Colonic mucosa (tissue), 4 donors: ENCODE measurements around the gene C16orf74. TPM values are rescaled to one million over a fixed set of nuclear protein-coding genes. Genes with fewer than 3 reads are reported as not detected.

ENCODE experiments used
- DNase-seq: peaks from one replicate; pipeline ENCODE4 v3.0.0-alpha.2; 2020
- H3K27ac ChIP-seq: fragments of 200-600 bp; one replicate; pipeline ENCODE4 v1.8.0; 2021
- H3K27me3 ChIP-seq: fragments of 200-600 bp; one replicate; pipeline ENCODE4 v1.8.0; 2021
- H3K36me3 ChIP-seq: fragments of 200-600 bp; one replicate; pipeline ENCODE4 v1.8.0; 2021
- H3K4me1 ChIP-seq: fragments of 200-600 bp; one replicate; pipeline ENCODE4 v1.8.0; 2021; ENCODE audit warnings: mild to moderate bottlenecking
- H3K4me3 ChIP-seq: fragments of 200-600 bp; one replicate; pipeline ENCODE4 v1.8.0; 2021
- H3K9ac ChIP-seq, 2 donors: one replicate each; pipeline ENCODE4 v1.7.0; 2013; ENCODE audit warnings: control low read depth in 2 of 2, low read depth in 2 of 2, low read length in 2 of 2
- H3K9me3 ChIP-seq: fragments of 200-600 bp; one replicate; pipeline ENCODE4 v1.8.0; 2021
- intact Hi-C: fragments of 100-400 bp; cut with DNase I; formaldehyde crosslinking; loops from one replicate; pipeline ENCODE4 v1.14.1; 2022
- total RNA-seq, 2 donors: library from RNA; stranded (reverse); fragmentation: NEBNext Ultra II Directional in 1 of 2; extraction: Animal tissue kit (Norgen Biotek cat#: 25700) in 1 of 2; gene quantifications; one replicate each; pipeline ENCODE4 v1.2.1, GENCODE V29; 2021
- TF ChIP-seq, protein P1 (sequence below): fragments of 200-600 bp; IDR thresholded peaks from one replicate; pipeline ENCODE4 v1.8.0; 2022; ENCODE audit warnings: antibody characterized with exemption, mild to moderate bottlenecking
- donor health status: healthy.
- donor health status: DM: no; HTN: no; CAD: no.
- donor health status: DM: no; HTN: no; CAD: no.

C16orf74 gene
- total RNA-seq, 2 donors from 2014 or later = 0.37 to 0.96 TPM

DNA sequence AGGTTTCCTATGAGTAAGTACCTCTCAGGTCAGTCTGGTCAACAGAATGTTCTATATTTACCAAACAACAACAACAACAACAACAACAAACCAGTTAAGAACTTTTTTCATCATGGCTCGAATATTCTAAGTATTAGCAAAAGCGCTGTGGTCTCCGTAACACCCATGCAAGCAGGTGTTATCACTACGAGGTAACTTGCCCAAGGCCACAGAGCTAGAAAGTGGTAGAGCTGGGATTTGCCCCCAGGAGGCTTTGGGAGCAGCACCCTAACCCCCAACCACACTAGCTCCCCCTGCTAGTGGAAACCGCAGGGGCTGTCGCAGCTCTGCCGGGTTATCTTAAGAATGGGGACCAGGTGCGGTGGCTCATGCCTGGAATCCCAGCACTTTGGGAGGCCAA lies 23.9 kb upstream of the C16orf74 start:
- no peak for DNase-seq
- TF ChIP-seq, protein P1, sequence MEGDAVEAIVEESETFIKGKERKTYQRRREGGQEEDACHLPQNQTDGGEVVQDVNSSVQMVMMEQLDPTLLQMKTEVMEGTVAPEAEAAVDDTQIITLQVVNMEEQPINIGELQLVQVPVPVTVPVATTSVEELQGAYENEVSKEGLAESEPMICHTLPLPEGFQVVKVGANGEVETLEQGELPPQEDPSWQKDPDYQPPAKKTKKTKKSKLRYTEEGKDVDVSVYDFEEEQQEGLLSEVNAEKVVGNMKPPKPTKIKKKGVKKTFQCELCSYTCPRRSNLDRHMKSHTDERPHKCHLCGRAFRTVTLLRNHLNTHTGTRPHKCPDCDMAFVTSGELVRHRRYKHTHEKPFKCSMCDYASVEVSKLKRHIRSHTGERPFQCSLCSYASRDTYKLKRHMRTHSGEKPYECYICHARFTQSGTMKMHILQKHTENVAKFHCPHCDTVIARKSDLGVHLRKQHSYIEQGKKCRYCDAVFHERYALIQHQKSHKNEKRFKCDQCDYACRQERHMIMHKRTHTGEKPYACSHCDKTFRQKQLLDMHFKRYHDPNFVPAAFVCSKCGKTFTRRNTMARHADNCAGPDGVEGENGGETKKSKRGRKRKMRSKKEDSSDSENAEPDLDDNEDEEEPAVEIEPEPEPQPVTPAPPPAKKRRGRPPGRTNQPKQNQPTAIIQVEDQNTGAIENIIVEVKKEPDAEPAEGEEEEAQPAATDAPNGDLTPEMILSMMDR = no peak
- Histone ChIP-seq H3K27ac (no peak overlapping the region), H3K27me3 (no peaks in the 10 kb centered on the region), H3K4me3 (no peak overlapping the region), H3K9me3 (no peaks in the 10 kb centered on the region), H3K4me1 (no peaks in the 10 kb centered on the region), H3K36me3 (no peaks in the 10 kb centered on the region), H3K9ac (no peak overlapping the region)
- intact Hi-C loops = no loop called here

DNA sequence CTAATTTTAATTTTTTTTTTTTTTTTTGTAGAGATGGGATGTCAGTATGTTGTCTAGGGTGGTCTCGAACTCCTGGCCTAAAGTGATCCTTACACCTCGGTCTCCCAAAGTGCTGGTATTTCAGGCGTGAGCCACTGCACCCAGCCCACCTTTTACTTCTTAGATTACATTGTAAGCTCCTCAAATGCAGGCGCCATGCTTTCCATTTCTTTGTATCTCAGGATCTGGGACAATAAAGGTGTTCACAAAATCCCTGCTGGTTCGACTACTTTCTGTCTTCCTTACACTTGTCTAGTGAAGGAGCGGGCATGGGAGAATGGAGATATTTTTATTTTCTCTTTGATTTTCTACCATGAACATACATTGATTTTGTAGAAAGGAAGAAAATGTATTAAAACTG lies 23.2 kb upstream of the C16orf74 start:
- TF ChIP-seq, protein P1 = no peak
- no peaks in the 10 kb centered on the region for H3K36me3 ChIP-seq
- H3K4me1 ChIP-seq = no peaks in the 10 kb centered on the region
- H3K27ac ChIP-seq = no peak overlapping the region
- H3K27me3 ChIP-seq = no peaks in the 10 kb centered on the region
- no peaks in the 10 kb centered on the region for H3K9me3 ChIP-seq
- H3K9ac ChIP-seq = no peak overlapping the region
- DNase-seq = no peak
- intact Hi-C loops = no loop called here
- no peak overlapping the region for H3K4me3 ChIP-seq

DNA sequence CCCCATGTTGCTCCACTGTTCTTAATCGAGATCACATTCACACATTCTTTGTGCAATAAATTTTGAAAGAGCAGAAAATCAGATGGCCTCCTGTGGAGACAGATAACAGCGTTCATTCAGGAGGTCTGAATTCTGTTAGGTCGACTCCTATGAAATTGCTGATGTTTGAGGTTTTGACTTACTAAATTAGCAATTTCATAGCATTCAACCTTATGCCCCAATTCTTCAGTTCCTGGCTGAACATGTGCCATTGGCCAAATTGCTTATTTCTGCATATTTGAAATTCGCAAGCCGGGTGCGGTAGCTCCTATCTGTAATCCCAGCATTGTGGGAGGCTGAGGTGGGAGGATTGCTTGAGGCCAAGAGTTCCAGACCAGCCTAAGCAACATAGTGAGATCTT lies 22.1 kb upstream of the C16orf74 start:
- H3K9ac ChIP-seq = no peak overlapping the region
- no peak for DNase-seq
- H3K4me1 ChIP-seq = no peaks in the 10 kb centered on the region
- TF ChIP-seq, protein P1 = no peak
- no peak overlapping the region for H3K4me3 ChIP-seq
- intact Hi-C loops = no loop called here
- H3K36me3 ChIP-seq = no peaks in the 10 kb centered on the region
- H3K27ac ChIP-seq = no peak overlapping the region
- no peaks in the 10 kb centered on the region for H3K9me3 ChIP-seq
- no peaks in the 10 kb centered on the region for H3K27me3 ChIP-seq

DNA sequence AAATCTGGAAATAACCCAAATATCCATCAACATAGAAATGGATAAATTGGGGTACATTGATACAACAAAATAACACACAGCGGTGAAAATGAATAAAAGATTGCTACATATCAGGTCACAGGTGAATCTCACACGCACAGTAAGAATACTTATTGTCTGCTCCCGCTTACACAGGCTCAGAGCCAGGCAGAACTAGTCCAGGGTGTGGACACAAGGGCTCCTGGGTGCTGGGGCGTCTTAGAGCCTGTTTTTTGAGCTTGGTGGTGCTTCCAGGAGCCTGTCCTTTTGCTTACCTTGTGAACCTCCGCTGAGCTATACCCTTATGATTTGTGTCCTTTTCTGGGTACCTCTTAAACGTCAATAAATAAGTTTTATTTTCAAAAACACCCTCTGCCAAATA lies 19.8 kb upstream of the C16orf74 start:
- Histone ChIP-seq H3K9ac (no peak overlapping the region), H3K4me1 (no peaks in the 10 kb centered on the region), H3K9me3 (no peaks in the 10 kb centered on the region), H3K4me3 (no peak overlapping the region), H3K36me3 (no peaks in the 10 kb centered on the region), H3K27ac (no peak overlapping the region), H3K27me3 (no peaks in the 10 kb centered on the region)
- intact Hi-C loops = no loop called here
- TF ChIP-seq, protein P1 = no peak
- DNase-seq = no peak

DNA sequence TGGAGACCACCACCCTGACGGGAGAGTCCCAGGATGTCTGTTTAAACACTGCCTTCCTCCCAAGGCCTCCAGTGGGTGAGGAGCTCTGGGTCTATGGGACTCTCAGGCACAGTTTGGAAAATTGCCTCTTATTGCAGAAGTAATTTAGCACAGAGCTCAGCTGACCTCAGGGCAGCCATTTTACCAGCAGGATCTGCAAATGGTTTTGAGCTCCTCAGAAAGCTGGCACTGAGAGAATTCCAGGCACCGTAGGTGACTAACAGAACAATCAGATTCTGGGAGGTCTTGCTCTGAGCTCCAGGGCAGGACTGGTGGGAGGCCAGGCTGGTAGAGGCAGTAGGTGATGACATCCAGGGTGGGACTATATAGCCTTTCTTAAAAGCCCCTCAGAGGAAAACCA lies 17.3 kb upstream of the C16orf74 start:
- Histone ChIP-seq H3K4me3 (no peak overlapping the region), H3K4me1 (no peaks in the 10 kb centered on the region), H3K9me3 (no peaks in the 10 kb centered on the region), H3K36me3 (no peaks in the 10 kb centered on the region), H3K27me3 (no peaks in the 10 kb centered on the region), H3K9ac (no peak overlapping the region), H3K27ac (no peak overlapping the region)
- intact Hi-C loops = no loop called here
- TF ChIP-seq, protein P1 = no peak
- no peak for DNase-seq

DNA sequence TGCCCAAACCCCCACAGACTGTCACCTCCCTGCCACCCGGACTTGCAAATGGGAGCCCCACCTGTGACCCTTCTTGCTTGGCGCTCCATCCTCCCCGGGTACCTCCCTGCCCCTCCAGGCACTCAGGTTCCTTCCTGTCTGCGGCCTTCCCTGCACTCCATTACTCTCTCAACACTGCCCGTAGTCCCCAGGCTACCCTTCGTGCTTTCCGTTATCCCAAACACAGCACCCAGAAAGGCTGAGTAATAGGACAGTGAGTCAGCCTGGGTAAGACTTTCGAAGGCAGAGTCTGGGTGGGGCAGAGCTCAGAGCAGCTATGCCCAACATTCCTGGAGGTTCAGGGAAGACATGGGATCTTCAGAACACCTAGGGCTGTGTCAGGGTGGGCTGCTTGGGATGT lies 16.6 kb upstream of the C16orf74 start:
- Histone ChIP-seq H3K4me3 (no peak overlapping the region), H3K4me1 (no peaks in the 10 kb centered on the region), H3K9ac (no peak overlapping the region), H3K9me3 (no peaks in the 10 kb centered on the region), H3K27ac (no peak overlapping the region), H3K36me3 (no peaks in the 10 kb centered on the region), H3K27me3 (no peaks in the 10 kb centered on the region)
- DNase-seq = no peak
- TF ChIP-seq, protein P1 = no peak
- intact Hi-C loops = no loop called here
